GM12892 (cell line): ENCODE measurements around the gene ADAM30.

ENCODE experiments used
- POLR2A ChIP-seq: IDR thresholded peaks from 2 replicates; pipeline ENCODE4 v1.6.1; 2011; ENCODE audit warnings: low read depth, low read length, control low read depth
- TAF1 ChIP-seq: IDR thresholded peaks from 2 replicates; pipeline ENCODE4 v1.6.1; 2011; ENCODE audit warnings: low read depth, mild to moderate bottlenecking, control low read depth, low read length, borderline replicate concordance

DNA sequence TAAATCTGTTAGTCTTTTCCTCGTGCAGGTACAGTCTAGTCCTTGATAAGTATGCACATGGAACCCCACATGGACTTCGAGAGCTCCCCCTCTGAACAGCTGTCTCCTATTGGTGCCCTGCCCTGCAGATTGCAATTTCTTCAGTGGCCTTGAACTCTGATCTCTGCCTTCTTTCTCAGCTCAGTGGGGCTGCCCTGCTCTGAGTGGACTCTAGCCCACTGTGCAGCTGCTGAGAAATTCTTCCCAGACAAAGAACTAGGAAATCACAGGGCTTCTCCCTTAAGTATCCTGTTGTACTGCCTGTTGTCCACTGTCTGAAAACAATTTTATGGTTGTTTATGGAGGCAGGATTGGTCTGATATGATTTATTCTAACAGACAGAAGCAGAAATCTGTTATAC is 38.2 kb downstream of the ADAM30 start:
- TF ChIP-seq TAF1 (no peak), POLR2A (no peak)
